Neural cell (in vitro differentiated cells): Measurements from ENCODE around the gene RASGRP4.

ENCODE experiments used
- CTCF ChIP-seq: fragments of 450-650 bp; IDR thresholded peaks from 2 replicates; pipeline ENCODE4 v1.5.1; 2014; ENCODE audit warnings: antibody characterized with exemption, mild to moderate bottlenecking, moderate library complexity; ENCODE audit not compliant: poor library complexity, severe bottlenecking
- EP300 ChIP-seq: fragments of 450-650 bp; conservative IDR thresholded peaks from 2 replicates; pipeline ENCODE4 v1.6.1; 2014; ENCODE audit warnings: antibody characterized with exemption, mild to moderate bottlenecking, moderate library complexity; ENCODE audit not compliant: poor library complexity, severe bottlenecking
- EZH2 ChIP-seq: fragments of 200-600, 300-800 bp; shearing (Covaris generic), sonication (generic); IDR thresholded peaks from 2 replicates; pipeline ENCODE4 v1.6.1; 2014; ENCODE audit warnings: antibody characterized with exemption, low read length, borderline replicate concordance, mild to moderate bottlenecking; ENCODE audit not compliant: insufficient read depth, poor library complexity, severe bottlenecking
- MXI1 ChIP-seq: fragments of 450-650 bp; conservative IDR thresholded peaks from 2 replicates; pipeline ENCODE4 v1.6.1; 2014; ENCODE audit warnings: antibody characterized with exemption, mild to moderate bottlenecking; ENCODE audit not compliant: poor library complexity, severe bottlenecking
- POLR2AphosphoS5 ChIP-seq: IDR thresholded peaks from 2 replicates; pipeline ENCODE4 v1.6.1; 2012
- RAD21 ChIP-seq: fragments of 450-650 bp; conservative IDR thresholded peaks from 2 replicates; pipeline ENCODE4 v1.6.1; 2014; ENCODE audit warnings: antibody characterized with exemption, mild to moderate bottlenecking, moderate library complexity
- REST ChIP-seq: IDR thresholded peaks from 2 replicates; pipeline ENCODE4 v1.6.1; 2012; ENCODE audit warnings: borderline replicate concordance
- SMC3 ChIP-seq: fragments of 450-650 bp; conservative IDR thresholded peaks from 2 replicates; pipeline ENCODE4 v1.6.1; 2014; ENCODE audit warnings: antibody characterized with exemption, mild to moderate bottlenecking, moderate library complexity; ENCODE audit not compliant: poor library complexity
- TAF1 ChIP-seq: IDR thresholded peaks from 2 replicates; pipeline ENCODE4 v1.6.1; 2012; ENCODE audit warnings: low read depth

GRCh38 chr19:38367041-38367440 lies 59.0 kb downstream of the RASGRP4 start:
- TF ChIP-seq EP300 = no peak
- TF ChIP-seq CTCF = no peak
- TF ChIP-seq EZH2 = no peak
- no peak for TF ChIP-seq POLR2AphosphoS5
- TF ChIP-seq MXI1 = no peak
- TF ChIP-seq TAF1 = no peak
- TF ChIP-seq REST = no peak
- no peak for TF ChIP-seq RAD21
- TF ChIP-seq SMC3 = no peak
